HG03571 (cell line): ENCODE data around the gene KLHL20.

ENCODE experiments used
- ATAC-seq: cut with Tn5 transposase; IDR thresholded peaks from one replicate; pipeline ENCODE4 v1.9.1; 2021; ENCODE audit not compliant: unreplicated experiment

KLHL20 gene

GRCh38 chr1:173824315-173825081, 109.7 kb downstream of the KLHL20 start, which contains the start of the genes CENPL and DARS2:
CENPL (minus strand) TSS chr1:173824883; CDS start chr1:173811299, 13,584 bp downstream.
DARS2 (plus strand) TSS chr1:173824673; CDS start chr1:173825230, 557 bp downstream.
- peak; percentile 85 for ATAC-seq

- no peak for ATAC-seq
Measured at GRCh38 chr1:173827611-173828010, 112.8 kb downstream of the KLHL20 start.

GRCh38 chr1:173832748-173833147, 118.0 kb downstream of the KLHL20 start:
- ATAC-seq = no peak
